Measurements from ENCODE around the gene PAFAH1B2. TPM values are rescaled to one million over a fixed set of nuclear protein-coding genes. Genes with fewer than 3 reads are reported as not detected.

The PAFAH1B2 gene
- total RNA-seq, 1 experiment from 2014 or later: 153 TPM

DNA sequence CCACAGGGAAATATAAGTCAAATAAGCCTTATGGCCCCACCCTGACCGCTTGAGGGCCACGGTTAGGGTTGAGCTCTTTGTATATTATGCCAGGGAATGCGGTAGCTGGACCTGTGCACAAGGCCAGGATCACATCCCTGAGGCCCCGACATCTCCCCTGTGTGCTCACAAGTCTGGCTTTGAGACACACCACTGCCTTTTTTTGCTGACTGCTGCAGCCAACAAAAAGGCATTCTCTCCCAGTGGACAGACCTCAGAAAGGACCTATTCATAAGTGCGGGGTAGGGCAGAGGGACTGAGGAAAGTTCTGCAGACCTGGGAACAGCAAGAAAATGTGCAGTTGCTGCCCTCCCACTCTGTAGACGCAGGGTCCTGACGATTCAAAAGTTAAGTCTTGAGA lies 31.0 kb downstream of the PAFAH1B2 start:
- Histone ChIP-seq H3K36me3 (ENCODE audit: insufficient read depth, low read length, poor library complexity, severe bottlenecking) (peaks cover 19% of the 10 kb centered on the region), H3K9me3 (ENCODE audit: low read depth, low read length, poor library complexity, severe bottlenecking) (no peaks in the 10 kb centered on the region), H3K4me1 (ENCODE audit: insufficient read depth, low read length, poor library complexity, severe bottlenecking) (peaks cover 14% of the 10 kb centered on the region), H3K27ac (ENCODE audit: low read depth, low read length, poor library complexity, severe bottlenecking) (peak overlapping the region; percentile 1), H3K4me3 (ENCODE audit: low read depth, low read length, poor library complexity, severe bottlenecking) (no peak overlapping the region), H3K27me3 (replicated peaks; ENCODE audit: insufficient read depth, low read depth, low read length, poor library complexity) (no peaks in the 10 kb centered on the region)
- POLR2A ChIA-PET (ENCODE audit: low non-redundant PET): no interaction called here
- TF ChIP-seq, protein P1, sequence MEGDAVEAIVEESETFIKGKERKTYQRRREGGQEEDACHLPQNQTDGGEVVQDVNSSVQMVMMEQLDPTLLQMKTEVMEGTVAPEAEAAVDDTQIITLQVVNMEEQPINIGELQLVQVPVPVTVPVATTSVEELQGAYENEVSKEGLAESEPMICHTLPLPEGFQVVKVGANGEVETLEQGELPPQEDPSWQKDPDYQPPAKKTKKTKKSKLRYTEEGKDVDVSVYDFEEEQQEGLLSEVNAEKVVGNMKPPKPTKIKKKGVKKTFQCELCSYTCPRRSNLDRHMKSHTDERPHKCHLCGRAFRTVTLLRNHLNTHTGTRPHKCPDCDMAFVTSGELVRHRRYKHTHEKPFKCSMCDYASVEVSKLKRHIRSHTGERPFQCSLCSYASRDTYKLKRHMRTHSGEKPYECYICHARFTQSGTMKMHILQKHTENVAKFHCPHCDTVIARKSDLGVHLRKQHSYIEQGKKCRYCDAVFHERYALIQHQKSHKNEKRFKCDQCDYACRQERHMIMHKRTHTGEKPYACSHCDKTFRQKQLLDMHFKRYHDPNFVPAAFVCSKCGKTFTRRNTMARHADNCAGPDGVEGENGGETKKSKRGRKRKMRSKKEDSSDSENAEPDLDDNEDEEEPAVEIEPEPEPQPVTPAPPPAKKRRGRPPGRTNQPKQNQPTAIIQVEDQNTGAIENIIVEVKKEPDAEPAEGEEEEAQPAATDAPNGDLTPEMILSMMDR (conservative IDR thresholded peaks at IDR 0.05; ENCODE audit: low read depth, low read length): no peak
- no peak for TF ChIP-seq EZH2 (IDR thresholded peaks at IDR 0.05; ENCODE audit: borderline replicate concordance, low read depth, low read length, poor library complexity, severe bottlenecking)
- no peak for DNase-seq (ENCODE audit: low spot score)
- no TSS peak for BruUV-seq (replicated peaks)
- CTCF ChIA-PET: interaction anchor here (1.0 kb wide), 1 partner anchor 31 kb away, joined by 4 read pairs; the partner anchor contains the start of gene PAFAH1B2
- intact Hi-C loops (cut with micrococcal nuclease; ENCODE audit: unreplicated experiment): loop anchor here (5.0 kb wide), 1 partner anchor 33 kb away; the partner anchor contains the start of gene PAFAH1B2

DNA sequence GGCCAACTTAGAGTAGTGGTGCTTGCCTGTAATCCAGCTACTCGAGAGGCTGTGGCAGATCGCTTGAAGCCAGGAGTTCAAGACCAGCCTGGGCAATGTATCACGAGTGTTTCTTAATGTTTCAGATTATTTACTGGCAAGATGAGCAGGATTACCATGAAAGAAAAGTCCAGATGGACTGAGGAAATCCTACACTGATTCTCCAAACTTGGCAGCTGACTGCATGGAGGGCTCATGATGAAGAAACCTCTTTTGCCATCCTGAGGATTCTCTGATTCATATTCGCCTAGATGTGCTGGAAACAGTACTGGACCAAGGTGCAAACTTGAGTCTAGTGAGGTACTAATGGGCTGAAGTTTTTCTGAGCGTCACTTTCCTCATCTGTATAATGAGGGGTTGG lies 31.7 kb downstream of the PAFAH1B2 start:
- TF ChIP-seq, protein P1 (conservative IDR thresholded peaks at IDR 0.05; ENCODE audit: low read depth, low read length): no peak
- no peak for TF ChIP-seq EZH2 (IDR thresholded peaks at IDR 0.05; ENCODE audit: borderline replicate concordance, low read depth, low read length, poor library complexity, severe bottlenecking)
- intact Hi-C loops (cut with micrococcal nuclease; ENCODE audit: unreplicated experiment): loop anchor here (5.0 kb wide), 1 partner anchor 33 kb away; the partner anchor contains the start of gene PAFAH1B2
- H3K27ac ChIP-seq (ENCODE audit: low read depth, low read length, poor library complexity, severe bottlenecking): peak overlapping the region; percentile 1
- peaks cover 12% of the 10 kb centered on the region for H3K36me3 ChIP-seq (ENCODE audit: insufficient read depth, low read length, poor library complexity, severe bottlenecking)
- no peaks in the 10 kb centered on the region for H3K27me3 ChIP-seq (replicated peaks; ENCODE audit: insufficient read depth, low read depth, low read length, poor library complexity)
- H3K9me3 ChIP-seq (ENCODE audit: low read depth, low read length, poor library complexity, severe bottlenecking): no peaks in the 10 kb centered on the region
- no peak overlapping the region for H3K4me3 ChIP-seq (ENCODE audit: low read depth, low read length, poor library complexity, severe bottlenecking)
- H3K4me1 ChIP-seq (ENCODE audit: insufficient read depth, low read length, poor library complexity, severe bottlenecking): peaks cover 21% of the 10 kb centered on the region
- CTCF ChIA-PET: no interaction called here
- DNase-seq (ENCODE audit: low spot score): no peak
- POLR2A ChIA-PET (ENCODE audit: low non-redundant PET): interaction anchor here (0.5 kb wide), 1 partner anchor 78 kb away, joined by 6 read pairs; the partner anchor contains the start of gene SIK3
- no TSS peak for BruUV-seq (replicated peaks)

DNA sequence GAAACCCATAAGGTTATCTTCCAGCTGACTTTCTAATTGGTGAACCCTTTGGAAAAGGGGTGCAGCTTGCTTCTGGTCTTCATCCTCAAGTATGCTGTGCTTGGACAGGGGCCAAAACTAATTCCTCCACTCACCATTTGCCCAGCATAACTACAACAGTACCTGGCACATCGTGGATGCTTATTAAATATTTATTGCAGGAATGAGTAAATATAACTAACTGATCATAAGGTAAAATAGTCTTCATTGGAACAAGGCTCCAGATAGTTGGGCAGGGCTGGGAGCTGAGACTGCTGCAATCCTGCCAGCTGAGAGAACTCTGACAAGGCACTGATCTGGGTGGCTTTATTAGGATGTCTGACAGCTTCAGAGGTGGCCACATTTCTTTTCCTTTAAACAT lies 32.1 kb downstream of the PAFAH1B2 start:
- H3K36me3 ChIP-seq (ENCODE audit: insufficient read depth, low read length, poor library complexity, severe bottlenecking): peaks cover 8% of the 10 kb centered on the region
- H3K27me3 ChIP-seq (replicated peaks; ENCODE audit: insufficient read depth, low read depth, low read length, poor library complexity): no peaks in the 10 kb centered on the region
- H3K4me3 ChIP-seq (ENCODE audit: low read depth, low read length, poor library complexity, severe bottlenecking): no peak overlapping the region
- peaks cover 25% of the 10 kb centered on the region for H3K4me1 ChIP-seq (ENCODE audit: insufficient read depth, low read length, poor library complexity, severe bottlenecking)
- intact Hi-C loops (cut with micrococcal nuclease; ENCODE audit: unreplicated experiment): loop anchor here (5.0 kb wide), 1 partner anchor 34 kb away; the partner anchor contains the start of gene PAFAH1B2
- DNase-seq (ENCODE audit: low spot score): no peak
- H3K27ac ChIP-seq (ENCODE audit: low read depth, low read length, poor library complexity, severe bottlenecking): no peak overlapping the region
- ChIA-PET POLR2A (ENCODE audit: low non-redundant PET) (interaction anchor here (0.5 kb wide), 1 partner anchor 78 kb away, joined by 6 read pairs; the partner anchor contains the start of gene SIK3), CTCF (no interaction called here)
- H3K9me3 ChIP-seq (ENCODE audit: low read depth, low read length, poor library complexity, severe bottlenecking): no peaks in the 10 kb centered on the region
- no TSS peak for BruUV-seq (replicated peaks)
- TF ChIP-seq EZH2 (IDR thresholded peaks at IDR 0.05; ENCODE audit: borderline replicate concordance, low read depth, low read length, poor library complexity, severe bottlenecking): no peak
- TF ChIP-seq, protein P1 (conservative IDR thresholded peaks at IDR 0.05; ENCODE audit: low read depth, low read length): no peak
